Heart right ventricle (tissue), 16 donors: Measurements from ENCODE around the gene ZFYVE28. TPM values are rescaled to one million over a fixed set of nuclear protein-coding genes. Genes with fewer than 3 reads are reported as not detected.
A peak's percentile ranks its signal among the peaks of the same experiment; 100 is the strongest.
"Not testable (repeated sequence)": the region's sequence is repeated elsewhere in the genome, so short reads cannot be mapped to it uniquely, and the experiment has no call there.

Experiments
- ATAC-seq, 8 donors: fragments of 200-7000 bp; cut with Tn5 transposase; one replicate each; pipeline ENCODE4 v1.9.1; 2020; ENCODE audit warnings: mild to moderate bottlenecking in 8 of 8, moderate library complexity in 8 of 8, moderate number of reproducible peaks in 1 of 8
- DNase-seq, 2 donors: peaks; one replicate each; pipeline ENCODE4 v3.0.0-alpha.2; 2020
- H3K27ac ChIP-seq, 10 donors: fragments of 200-600 bp; sonication (generic) in 2 of 10; one replicate each; pipeline versions ENCODE4 v1.5.0 to v1.8.0; 2020 to 2022; ENCODE audit warnings: mild to moderate bottlenecking in 3 of 10
- H3K27me3 ChIP-seq, 7 donors: fragments of 200-600 bp; one replicate each; pipeline ENCODE4 v1.8.0; 2021 to 2022; ENCODE audit warnings: mild to moderate bottlenecking in 2 of 7
- H3K36me3 ChIP-seq, 9 donors: fragments of 200-600 bp; sonication (generic) in 1 of 9; one replicate each; pipeline versions ENCODE4 v1.5.0 to v1.8.0; 2020 to 2022; ENCODE audit warnings: mild to moderate bottlenecking in 2 of 9
- H3K4me1 ChIP-seq, 9 donors: fragments of 200-600 bp; sonication (generic) in 1 of 9; one replicate each; pipeline versions ENCODE4 v1.5.0 to v1.8.0; 2020 to 2022; ENCODE audit warnings: mild to moderate bottlenecking in 4 of 9
- H3K4me3 ChIP-seq, 10 donors: fragments of 200-600 bp; sonication (generic) in 2 of 10; one replicate each; pipeline versions ENCODE4 v1.5.0 to v1.8.0; 2020 to 2022; ENCODE audit warnings: mild to moderate bottlenecking in 7 of 10, moderate library complexity in 2 of 10
- H3K9me3 ChIP-seq, 11 donors: fragments of 200-600 bp in 10 of 11; sonication (generic) in 2 of 11; one replicate each; pipeline versions ENCODE4 v1.5.0 to v1.8.0; 2013 to 2022; ENCODE audit warnings: mild to moderate bottlenecking in 2 of 11, control low read depth in 1 of 11, moderate library complexity in 1 of 11
- CTCF ChIP-seq, 9 donors: fragments of 200-600 bp; sonication (generic) in 2 of 9; IDR thresholded peaks; one replicate each; pipeline versions ENCODE4 v1.5.0 to v1.8.0; 2021 to 2022; ENCODE audit warnings: antibody characterized with exemption in 9 of 9, mild to moderate bottlenecking in 5 of 9, moderate library complexity in 1 of 9
- WGBS, 2 donors: extraction: QIAGEN DNeasy Blood & Tissue Kit; methylation state at CpG; one replicate each; pipeline ENCODE4 v1.1.7; 2013; ENCODE audit warnings: inconsistent platforms in 1 of 2; 5-methylcytosine and 5-hydroxymethylcytosine counted together
- intact Hi-C, 10 donors: fragments of 100-400 bp; cut with DNase I; formaldehyde crosslinking; loops; one replicate each; pipeline versions ENCODE4 v1.11.1 to v1.14.2; 2022
- polyA plus RNA-seq, 2 donors: library from polyadenylated mRNA; stranded (reverse); fragments of 200-250 nt; gene quantifications; one replicate each; pipeline ENCODE4 v1.2.3, GENCODE V29; 2013
- total RNA-seq, 10 donors: library from RNA; stranded (reverse); fragmentation: NEBNext Ultra II Directional in 3 of 10; extraction: Animal tissue kit (Norgen Biotek cat#: 25700) in 3 of 10; gene quantifications; one replicate each; pipeline versions ENCODE4 v1.2.1 to v1.2.4, GENCODE V29; 2021 to 2023
- donor health status: Arrhythmogenic right ventricular cardiomyopathy.
- donor health status: ischemic (EF 13 %, LVEDD 7.1; RV severe dilation, severe dysfunction).
- donor health status: healthy with polysubstance abuse.
- donor health status: DM: no; HTN: yes; CAD: no.
- donor health status: DM: no; HTN: no; CAD: no.
- donor health status: ischemic (EF 25% LVEDD 6.9; RV normal size, moderate dysfunction).
- donor health status: ischemic (EF 25% LVEDD 5.7; RV mildly dilated, moderate dysfunction).
- donor health status: healthy.
- donor health status: DM: yes; HTN: yes; CAD: no.
- donor health status: Ischemic cardiomyopathy.
- donor health status: ischemic (EF 35%, LVEDD 5.7; RV mildly dilated, moderate dysfunction).
- donor health status: nonischemic (EF 11% LVEDD 7.7; RV severe dilation, severe dysfunction).
- donor health status: DM: yes; HTN: yes; CAD: no.
- donor health status: PGD.
- donor health status: ischemic (EF 29% LVEDD 5.4; RV normal size, mild dysfunction).
- donor health status: nonischemic (EF 23%, LVEDD 6.1; RV moderate dilation, normal function).

Gene ZFYVE28
- total and polyA plus RNA-seq, 12 donors: 2.3 to 9.9 (median 3.5) TPM

GRCh38 chr4:2432991-2433530 is 14.6 kb upstream of the ZFYVE28 start:
- Histone ChIP-seq H3K27ac (no peak overlapping the region), H3K36me3 (no peaks in the 10 kb centered on the region), H3K4me3 (no peak overlapping the region), H3K27me3 (peaks cover 0 to 3% (median 0%) of the 10 kb centered on the region in 7 donors), H3K9me3 (peaks cover 0 to 9% (median 0%) of the 10 kb centered on the region in 11 donors), H3K4me1 (no peaks in the 10 kb centered on the region)
- intact Hi-C loops: loop anchor here in 2 of 10 donors (10.0 kb wide), 2 partner anchors 208 to 218 kb away; no protein-coding TSS in a partner anchor
- no peak for TF ChIP-seq CTCF (IDR thresholded peaks at IDR 0.05)
- WGBS, 2 donors: 71 to 75% methylated on average over 20 of the region's 20 CpGs
- DNase-seq (no peak), ATAC-seq (peak in 6 of 8 donors; percentile 20 to 73 (median 62))

- TF ChIP-seq CTCF (IDR thresholded peaks at IDR 0.05): no peak
- H3K4me1 ChIP-seq: no peaks in the 10 kb centered on the region
Measured at GRCh38 chr4:2432004-2432403, 13.6 kb upstream of the ZFYVE28 start.

GRCh38 chr4:2429945-2430757 is 11.7 kb upstream of the ZFYVE28 start:
- H3K27me3 ChIP-seq, DNase-seq, ATAC-seq, H3K36me3 ChIP-seq, H3K4me1 ChIP-seq, H3K4me3 ChIP-seq, H3K27ac ChIP-seq, H3K9me3 ChIP-seq: not testable (repeated sequence)
- intact Hi-C loops: loop anchor here in 2 of 10 donors (10.0 kb wide), 2 partner anchors 205 to 215 kb away; no protein-coding TSS in a partner anchor
- 88% methylated on average over 26 to 27 of the region's 49 CpGs for WGBS, 2 donors

More at GRCh38 chr4:2432004-2432403, 13.6 kb upstream of the ZFYVE28 start:
- no peak for ATAC-seq
- Histone ChIP-seq H3K27ac (no peak overlapping the region), H3K4me3 (no peak overlapping the region), H3K36me3 (no peaks in the 10 kb centered on the region), H3K9me3 (peaks cover 0 to 9% (median 0%) of the 10 kb centered on the region in 11 donors), H3K27me3 (peaks cover 0 to 3% (median 0%) of the 10 kb centered on the region in 7 donors)
- DNase-seq: no peak
- intact Hi-C loops: loop anchor here in 2 of 10 donors (10.0 kb wide), 2 partner anchors 207 to 217 kb away; no protein-coding TSS in a partner anchor

- Histone ChIP-seq H3K9me3 (peaks cover 0 to 9% (median 0%) of the 10 kb centered on the region in 11 donors), H3K4me3 (no peak overlapping the region), H3K36me3 (no peaks in the 10 kb centered on the region), H3K4me1 (no peaks in the 10 kb centered on the region), H3K27ac (no peak overlapping the region), H3K27me3 (peaks cover 0 to 1% (median 0%) of the 10 kb centered on the region in 7 donors)
- 71 to 76% methylated on average over 25 of the region's 25 CpGs for WGBS, 2 donors
- no peak for ATAC-seq
- no peak for TF ChIP-seq CTCF (IDR thresholded peaks at IDR 0.05)
- intact Hi-C loops: no loop called here
- no peak for DNase-seq
Measured at GRCh38 chr4:2428496-2429213, 10.2 kb upstream of the ZFYVE28 start.
